Endothelial cell of umbilical vein (primary cell): Measurements from ENCODE around the gene GRAPL. TPM values are rescaled to one million over a fixed set of nuclear protein-coding genes. Genes with fewer than 3 reads are reported as not detected.
"Not testable (repeated sequence)": the region's sequence is repeated elsewhere in the genome, so short reads cannot be mapped to it uniquely, and the experiment has no call there.

ENCODE experiments used
- BruUV-seq: library from RNA; stranded (reverse); fragments of 400-500 nt; replicated peaks from 2 replicates; lab custom pipeline; 2021; lab: Mats Ljungman, UMichigan
- CTCF ChIA-PET: fragments of 300-600, 350-600 bp; sonication (Branson Sonifier 250); formaldehyde crosslinking; loops from one replicate; lab custom pipeline; 2021; ENCODE audit warnings: antibody characterized with exemption, inconsistent platforms; lab: Charles Lee
- POLR2A ChIA-PET: fragments of 300-600, 350-600 bp; sonication (Branson Sonifier 250); formaldehyde crosslinking; loops from one replicate; lab custom pipeline; 2021; ENCODE audit warnings: antibody characterized with exemption, inconsistent platforms; lab: Charles Lee
- DNase-seq: peaks from one replicate; pipeline ENCODE4 v3.0.0-alpha.2; 2011; ENCODE audit warnings: low read depth, low spot score
- FAIRE-seq: peaks from 2 replicates; lab custom pipeline; 2011; peaks lifted over from hg19 to GRCh38; lab: Jason Lieb, UNC
- H2AFZ ChIP-seq: 2 replicates; pipeline ENCODE4 v1.6.0; 2012; ENCODE audit warnings: low read depth, low read length, control low read depth, inconsistent platforms
- H3K27ac ChIP-seq: 2 replicates; pipeline ENCODE4 v1.5.1; 2011; ENCODE audit warnings: low read depth, mild to moderate bottlenecking, control low read depth, low read length, moderate library complexity; ENCODE audit not compliant: insufficient read depth
- H3K27me3 ChIP-seq, 2 experiments: 2 replicates each; pipeline versions ENCODE4 v1.6.0 to v1.6.1; 2011; ENCODE audit warnings: low read length in 2 of 2, mixed read lengths in 1 of 2; ENCODE audit not compliant: control insufficient read depth in 2 of 2, insufficient read depth in 2 of 2
- H3K36me3 ChIP-seq, 2 experiments: 2 replicates in 1 of 2; 3 replicates in 1 of 2; pipeline ENCODE4 v1.5.1; 2011; ENCODE audit warnings: low read length in 2 of 2, mild to moderate bottlenecking in 1 of 2, moderate library complexity in 1 of 2; ENCODE audit not compliant: control insufficient read depth in 2 of 2, insufficient read depth in 2 of 2; ENCODE audit errors: extremely low read depth in 1 of 2
- H3K4me1 ChIP-seq: 3 replicates; pipeline ENCODE4 v1.5.1; 2011; ENCODE audit warnings: mild to moderate bottlenecking, low read length; ENCODE audit not compliant: control insufficient read depth, insufficient read depth; ENCODE audit errors: extremely low read depth
- H3K4me2 ChIP-seq: 2 replicates; pipeline ENCODE4 v1.6.1; 2011; ENCODE audit warnings: low read length, control low read depth, mixed read lengths; ENCODE audit not compliant: insufficient read depth
- H3K4me3 ChIP-seq, 3 experiments: fragments of 200-600 bp in 1 of 3; sonication (generic), shearing (Covaris generic) in 1 of 3; replicated peaks in 1 of 3; 2 replicates each; pipeline ENCODE4 v1.5.1; 2011 to 2016; ENCODE audit warnings: control low read depth in 3 of 3, low read length in 3 of 3, mild to moderate bottlenecking in 2 of 3, inconsistent platforms in 1 of 3, low read depth in 1 of 3, moderate library complexity in 1 of 3; ENCODE audit not compliant: insufficient read depth in 1 of 3
- H3K79me2 ChIP-seq: 2 replicates; pipeline ENCODE4 v1.6.0; 2012; ENCODE audit warnings: low read length, inconsistent platforms; ENCODE audit not compliant: control insufficient read depth, insufficient read depth
- H3K9ac ChIP-seq: replicated peaks from 2 replicates; pipeline ENCODE3; 2011; ENCODE audit warnings: low read length, control low read depth; ENCODE audit not compliant: insufficient read depth; ENCODE audit errors: extremely low read depth
- H3K9me1 ChIP-seq: replicated peaks from 3 replicates; pipeline ENCODE4 v1.6.0; 2011; ENCODE audit warnings: mild to moderate bottlenecking, low read length; ENCODE audit not compliant: control insufficient read depth, insufficient read depth; ENCODE audit errors: extremely low read depth
- H3K9me3 ChIP-seq: replicated peaks from 2 replicates; pipeline ENCODE4 v1.5.1; 2012; ENCODE audit warnings: low read length, inconsistent platforms; ENCODE audit not compliant: control insufficient read depth, insufficient read depth
- H4K20me1 ChIP-seq: replicated peaks from 2 replicates; pipeline ENCODE3; 2011; ENCODE audit warnings: mild to moderate bottlenecking, low read length; ENCODE audit not compliant: control insufficient read depth, insufficient read depth; ENCODE audit errors: extremely low read depth
- dilution Hi-C: fragments of 300-500 bp; cut with MboI; formaldehyde crosslinking; loops from one replicate; pipeline ENCODE4 v1.15.0; 2019; ENCODE audit warnings: low sequenced_read_pairs; ENCODE audit not compliant: extremely low pct_ligation_motif_present
- intact Hi-C: fragments of 100-400 bp; cut with micrococcal nuclease; formaldehyde crosslinking; loops from one replicate; pipeline ENCODE4 v1.10.0; 2022
- polyA plus RNA-seq, 4 experiments: library from polyadenylated mRNA; depleted of rRNA in 3 of 4; stranded (reverse) in 3 of 4; unstranded in 1 of 4; fragments of >200 nt; gene quantifications; 2 replicates each; pipeline versions ENCODE4 v1.2.1 to v1.2.3, GENCODE V29; 2011 to 2012; ENCODE audit warnings: missing spikeins in 1 of 4
- total RNA-seq: library from RNA; stranded (reverse); gene quantifications from 2 replicates; pipeline ENCODE4 v1.2.3, GENCODE V29; 2021
- TF ChIP-seq, protein P1 (sequence below), 2 donors: IDR thresholded peaks; 1 replicate in 1 of 2; 2 replicates in 1 of 2; pipeline ENCODE4 v1.5.1; 2011; ENCODE audit warnings: low read length in 2 of 2, mild to moderate bottlenecking in 2 of 2, moderate library complexity in 2 of 2, control low read depth in 1 of 2, inconsistent platforms in 1 of 2, low read depth in 1 of 2; ENCODE audit not compliant: insufficient read depth in 1 of 2; ENCODE audit errors: extremely low read depth in 1 of 2

The GRAPL gene
- total and polyA plus RNA-seq, 2 donors (not counting 3 experiments of a cell fraction or from before 2014, with no cell fraction given) = 22.8 to 55.1 TPM

DNA sequence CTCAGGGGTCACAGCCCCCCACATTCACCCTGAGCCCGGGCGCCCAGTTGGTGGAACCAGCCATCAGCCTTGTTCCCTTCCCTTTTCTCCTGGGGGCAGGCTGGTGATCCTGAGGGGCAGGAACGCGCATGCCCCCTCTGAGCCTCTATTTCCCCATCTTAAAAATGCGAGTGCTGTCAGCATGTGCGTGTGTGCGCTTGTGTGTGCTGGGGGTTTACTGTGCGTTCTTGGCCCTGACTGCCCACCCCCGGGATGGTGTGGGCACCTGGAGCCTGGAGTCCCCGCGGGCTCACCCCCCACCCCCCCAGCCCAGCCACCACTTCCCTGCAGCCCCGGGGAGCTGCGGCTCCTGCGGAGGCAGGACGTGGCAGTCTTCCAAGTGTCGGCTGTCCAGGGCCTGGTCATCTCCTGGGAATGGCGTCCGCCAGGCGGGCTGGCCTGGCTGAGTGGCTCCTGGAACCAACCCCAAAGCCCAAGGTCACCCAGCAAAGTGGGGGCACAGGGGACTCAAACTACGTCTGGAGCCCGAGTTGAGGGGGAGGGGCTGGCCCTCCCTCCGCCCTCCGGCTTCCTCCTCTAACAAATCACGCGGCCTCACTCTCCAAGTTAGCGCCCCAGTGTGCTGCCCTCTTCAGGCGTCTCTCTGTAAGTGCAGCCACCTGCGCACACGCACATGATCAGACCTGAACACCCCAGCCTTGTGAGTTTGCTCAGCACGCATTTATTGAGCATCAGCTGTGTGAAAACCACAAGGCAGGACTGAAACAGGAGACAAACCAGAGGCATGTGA is 14.2 kb downstream of the GRAPL start:
- H3K36me3 ChIP-seq, H3K4me3 ChIP-seq, H3K4me1 ChIP-seq, DNase-seq, H3K27me3 ChIP-seq, CTCF ChIA-PET, H3K27ac ChIP-seq, H3K9me3 ChIP-seq, H2AFZ ChIP-seq, dilution Hi-C loops, BruUV-seq, H3K79me2 ChIP-seq, H4K20me1 ChIP-seq, POLR2A ChIA-PET, H3K9me1 ChIP-seq, intact Hi-C loops, H3K9ac ChIP-seq, H3K4me2 ChIP-seq: not testable (repeated sequence)
- FAIRE-seq = peak; percentile 97

DNA sequence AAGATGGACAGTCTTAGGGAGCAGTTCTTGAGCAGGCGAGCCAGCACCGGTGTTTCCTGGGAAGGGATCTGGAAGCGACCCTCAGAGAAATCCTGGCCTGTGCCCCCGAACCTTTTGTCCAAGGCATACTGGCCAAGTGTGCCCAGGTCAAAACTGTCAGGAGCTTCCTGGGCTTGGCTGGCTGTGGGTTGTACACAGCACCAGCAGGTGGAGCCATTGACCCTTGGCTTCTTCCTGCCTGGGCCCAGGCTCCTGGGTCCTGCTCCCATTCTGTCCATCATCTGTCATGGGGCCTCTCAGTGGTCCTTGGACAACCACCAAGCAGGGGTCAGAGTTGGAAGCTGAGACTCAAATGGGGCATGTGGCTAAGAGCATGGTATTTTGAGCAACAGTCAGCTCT is 15.0 kb downstream of the GRAPL start:
- H2AFZ ChIP-seq, H3K9ac ChIP-seq, CTCF ChIA-PET, H3K4me2 ChIP-seq, H4K20me1 ChIP-seq, DNase-seq, H3K9me1 ChIP-seq, H3K4me3 ChIP-seq, dilution Hi-C loops, H3K36me3 ChIP-seq, intact Hi-C loops, H3K4me1 ChIP-seq, POLR2A ChIA-PET, BruUV-seq, H3K9me3 ChIP-seq, H3K79me2 ChIP-seq, H3K27me3 ChIP-seq: not testable (repeated sequence)
- H3K27ac ChIP-seq = peak overlapping the region; percentile 18
- FAIRE-seq = peak; percentile 92
- TF ChIP-seq, protein P1, sequence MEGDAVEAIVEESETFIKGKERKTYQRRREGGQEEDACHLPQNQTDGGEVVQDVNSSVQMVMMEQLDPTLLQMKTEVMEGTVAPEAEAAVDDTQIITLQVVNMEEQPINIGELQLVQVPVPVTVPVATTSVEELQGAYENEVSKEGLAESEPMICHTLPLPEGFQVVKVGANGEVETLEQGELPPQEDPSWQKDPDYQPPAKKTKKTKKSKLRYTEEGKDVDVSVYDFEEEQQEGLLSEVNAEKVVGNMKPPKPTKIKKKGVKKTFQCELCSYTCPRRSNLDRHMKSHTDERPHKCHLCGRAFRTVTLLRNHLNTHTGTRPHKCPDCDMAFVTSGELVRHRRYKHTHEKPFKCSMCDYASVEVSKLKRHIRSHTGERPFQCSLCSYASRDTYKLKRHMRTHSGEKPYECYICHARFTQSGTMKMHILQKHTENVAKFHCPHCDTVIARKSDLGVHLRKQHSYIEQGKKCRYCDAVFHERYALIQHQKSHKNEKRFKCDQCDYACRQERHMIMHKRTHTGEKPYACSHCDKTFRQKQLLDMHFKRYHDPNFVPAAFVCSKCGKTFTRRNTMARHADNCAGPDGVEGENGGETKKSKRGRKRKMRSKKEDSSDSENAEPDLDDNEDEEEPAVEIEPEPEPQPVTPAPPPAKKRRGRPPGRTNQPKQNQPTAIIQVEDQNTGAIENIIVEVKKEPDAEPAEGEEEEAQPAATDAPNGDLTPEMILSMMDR (IDR thresholded peaks at IDR 0.05; ENCODE audit: extremely low read depth in 1 of 2, insufficient read depth in 1 of 2, low read depth in 1 of 2, low read length in 2 of 2) = peak in 1 of 2 donors; percentile 8

DNA sequence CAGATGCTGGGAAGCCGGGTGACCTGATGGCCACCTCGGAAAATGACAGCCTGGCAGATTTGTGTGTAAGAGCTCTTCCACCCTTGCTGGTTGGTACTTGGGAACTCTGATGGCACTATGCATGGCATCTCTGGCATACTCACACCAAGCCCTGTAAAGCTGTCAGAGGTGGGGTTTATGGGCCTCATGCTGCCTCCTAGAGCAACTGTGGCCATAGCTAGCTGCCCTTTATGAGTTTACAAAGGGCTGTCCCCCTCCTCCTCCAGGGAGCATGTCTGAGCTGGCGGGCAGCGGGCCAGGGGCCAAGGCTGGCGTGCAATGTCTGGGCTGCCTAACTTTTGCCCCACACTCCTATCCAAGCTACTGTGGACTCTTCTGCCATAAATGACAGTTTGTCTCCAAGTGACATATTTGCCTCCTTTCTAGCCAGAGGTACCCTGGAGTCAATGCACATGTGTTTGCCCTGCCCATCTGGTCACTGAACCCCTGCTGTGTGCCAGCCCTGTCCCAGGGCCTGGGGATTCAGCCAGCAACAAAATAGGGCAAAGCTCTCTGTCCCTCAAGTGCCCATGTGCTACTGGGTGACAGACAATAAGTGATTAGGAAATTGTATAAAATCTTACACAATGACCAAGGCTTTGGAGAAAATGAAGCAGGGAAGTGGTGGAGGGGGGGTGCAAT is 15.8 kb downstream of the GRAPL start:
- H3K79me2 ChIP-seq, H3K27ac ChIP-seq, H3K27me3 ChIP-seq, dilution Hi-C loops, H4K20me1 ChIP-seq, POLR2A ChIA-PET, H3K4me3 ChIP-seq, intact Hi-C loops, H3K9me1 ChIP-seq, H3K4me1 ChIP-seq, H3K4me2 ChIP-seq, BruUV-seq, CTCF ChIA-PET, H2AFZ ChIP-seq, DNase-seq, H3K9me3 ChIP-seq, H3K9ac ChIP-seq, H3K36me3 ChIP-seq: not testable (repeated sequence)
- FAIRE-seq = peak; percentile 4
